Adrenal gland (tissue), 5 donors: Measurements from ENCODE around the gene VPS36.

Experiments used
- CTCF ChIP-seq, 6 experiments: fragments of 450-650 bp in 4 of 6; fragments of 200-600 bp in 2 of 6; sonication (generic) in 1 of 6; IDR thresholded peaks; 1 replicate in 5 of 6; 2 replicates in 1 of 6; pipeline versions ENCODE4 v1.5.1 to v1.8.0; 2016 to 2021; ENCODE audit warnings: antibody characterized with exemption in 6 of 6, mild to moderate bottlenecking in 2 of 6, moderate library complexity in 1 of 6
- POLR2A ChIP-seq, 2 donors: fragments of 450-650 bp; IDR thresholded peaks; one replicate each; pipeline ENCODE4 v1.6.1; 2017; ENCODE audit warnings: antibody characterized with exemption in 2 of 2, mild to moderate bottlenecking in 2 of 2, moderate library complexity in 1 of 2
- donor health status: DM: no; HTN: no; CAD: no.

GRCh38 chr13:52383366-52383765, 67.1 kb downstream of the VPS36 start:
- no peak for TF ChIP-seq CTCF (IDR thresholded peaks at IDR 0.05)
- no peak for TF ChIP-seq POLR2A (IDR thresholded peaks at IDR 0.05)
